Body of pancreas (tissue), 4 donors: ENCODE measurements around the gene UBXN10. TPM values are rescaled to one million over a fixed set of nuclear protein-coding genes. Genes with fewer than 3 reads are reported as not detected.

Source experiments
- ATAC-seq: fragments of 150-250 bp; one replicate; pipeline ENCODE4 v1.9.1; 2016
- DNase-seq, 4 donors: peaks; one replicate each; pipeline ENCODE4 v3.0.0-alpha.2; 2019
- H3K27ac ChIP-seq, 4 donors: fragments of 200-600 bp; sonication (generic); 1 replicate in 3 of 4; 2 replicates in 1 of 4; pipeline versions ENCODE4 v1.5.1 to v1.6.1; 2016 to 2019; ENCODE audit warnings: mild to moderate bottlenecking in 1 of 4, mixed read lengths in 1 of 4, moderate library complexity in 1 of 4
- H3K27me3 ChIP-seq, 2 donors: fragments of 200-600 bp; sonication (generic); one replicate each; pipeline ENCODE4 v1.6.0; 2016; ENCODE audit warnings: mild to moderate bottlenecking in 1 of 2
- H3K36me3 ChIP-seq, 2 donors: fragments of 200-600 bp; sonication (generic); replicated peaks in 1 of 2; 2 replicates each; pipeline ENCODE4 v1.5.1; 2016; ENCODE audit warnings: low read depth in 2 of 2; ENCODE audit not compliant: insufficient read depth in 1 of 2
- H3K4me1 ChIP-seq: fragments of 200-600 bp; sonication (generic); one replicate; pipeline ENCODE4 v1.6.0; 2016
- H3K4me3 ChIP-seq, 2 donors: fragments of 200-600 bp; sonication (generic); 1 replicate in 1 of 2; 2 replicates in 1 of 2; pipeline ENCODE4 v1.5.1; 2016 to 2019
- H3K9me3 ChIP-seq, 3 donors: fragments of 200-600 bp; sonication (generic); 1 replicate in 2 of 3; 2 replicates in 1 of 3; pipeline ENCODE4 v1.5.1; 2016
- POLR2A ChIP-seq, 3 donors: fragments of 450-650 bp; IDR thresholded peaks; one replicate each; pipeline ENCODE4 v1.6.1; 2016; ENCODE audit warnings: antibody characterized with exemption in 3 of 3, mild to moderate bottlenecking in 2 of 3
- WGBS, 2 donors: methylation state at CpG; one replicate each; pipeline ENCODE4 v1.1.5; 2017; 5-methylcytosine and 5-hydroxymethylcytosine counted together
- intact Hi-C: fragments of 100-400 bp; cut with DNase I; formaldehyde crosslinking; loops from one replicate; pipeline ENCODE4 v1.15.1; 2023
- total RNA-seq, 2 donors: library from RNA; depleted of rRNA; stranded (reverse); fragments of >200 nt; gene quantifications; one replicate each; pipeline ENCODE4 v1.1.0, GENCODE V29; 2016
- TF ChIP-seq, protein P1 (sequence below), 7 experiments: fragments of 450-650 bp in 4 of 7; fragments of 200-600 bp in 3 of 7; sonication (generic) in 3 of 7; IDR thresholded peaks; one replicate each; pipeline ENCODE4 v1.5.1; 2016 to 2019; ENCODE audit warnings: antibody characterized with exemption in 7 of 7

Gene UBXN10
- total RNA-seq, 2 donors from 2014 or later = under 0.01 to 1.0 TPM

DNA sequence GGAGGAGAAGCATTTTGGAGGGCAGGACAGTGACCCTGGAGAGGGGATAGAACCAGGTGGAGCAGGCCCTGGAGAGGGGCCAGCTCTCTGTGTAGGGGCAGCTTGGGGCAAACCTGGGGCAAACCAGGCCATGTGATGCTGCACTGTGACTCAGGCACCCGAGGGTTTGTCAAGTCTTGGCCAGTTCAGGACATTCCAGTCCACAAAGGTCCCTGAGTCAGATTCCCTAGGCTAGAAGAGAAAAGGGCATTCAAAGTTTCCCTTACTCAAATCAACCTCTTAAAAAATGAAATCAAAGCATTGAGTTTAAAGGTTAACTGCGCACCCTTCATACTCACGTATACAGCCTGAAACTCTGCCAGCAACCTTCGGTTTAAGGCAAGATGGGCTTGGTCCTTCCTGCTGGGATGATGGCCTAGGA is 25.6 kb downstream of the UBXN10 start:
- 48 to 50% methylated on average over 4 of the region's 4 CpGs for WGBS, 2 donors
- Histone ChIP-seq H3K9me3 (no peaks in the 10 kb centered on the region), H3K27me3 (no peaks in the 10 kb centered on the region), H3K36me3 (no peaks in the 10 kb centered on the region), H3K4me1 (peaks cover 10% of the 10 kb centered on the region), H3K27ac (no peak overlapping the region), H3K4me3 (no peak overlapping the region)
- ATAC-seq = no peak
- no peak for DNase-seq
- no peak for TF ChIP-seq POLR2A (IDR thresholded peaks at IDR 0.05)
- TF ChIP-seq, protein P1, sequence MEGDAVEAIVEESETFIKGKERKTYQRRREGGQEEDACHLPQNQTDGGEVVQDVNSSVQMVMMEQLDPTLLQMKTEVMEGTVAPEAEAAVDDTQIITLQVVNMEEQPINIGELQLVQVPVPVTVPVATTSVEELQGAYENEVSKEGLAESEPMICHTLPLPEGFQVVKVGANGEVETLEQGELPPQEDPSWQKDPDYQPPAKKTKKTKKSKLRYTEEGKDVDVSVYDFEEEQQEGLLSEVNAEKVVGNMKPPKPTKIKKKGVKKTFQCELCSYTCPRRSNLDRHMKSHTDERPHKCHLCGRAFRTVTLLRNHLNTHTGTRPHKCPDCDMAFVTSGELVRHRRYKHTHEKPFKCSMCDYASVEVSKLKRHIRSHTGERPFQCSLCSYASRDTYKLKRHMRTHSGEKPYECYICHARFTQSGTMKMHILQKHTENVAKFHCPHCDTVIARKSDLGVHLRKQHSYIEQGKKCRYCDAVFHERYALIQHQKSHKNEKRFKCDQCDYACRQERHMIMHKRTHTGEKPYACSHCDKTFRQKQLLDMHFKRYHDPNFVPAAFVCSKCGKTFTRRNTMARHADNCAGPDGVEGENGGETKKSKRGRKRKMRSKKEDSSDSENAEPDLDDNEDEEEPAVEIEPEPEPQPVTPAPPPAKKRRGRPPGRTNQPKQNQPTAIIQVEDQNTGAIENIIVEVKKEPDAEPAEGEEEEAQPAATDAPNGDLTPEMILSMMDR (IDR thresholded peaks at IDR 0.05) = no peak
- intact Hi-C loops = no loop called here

DNA sequence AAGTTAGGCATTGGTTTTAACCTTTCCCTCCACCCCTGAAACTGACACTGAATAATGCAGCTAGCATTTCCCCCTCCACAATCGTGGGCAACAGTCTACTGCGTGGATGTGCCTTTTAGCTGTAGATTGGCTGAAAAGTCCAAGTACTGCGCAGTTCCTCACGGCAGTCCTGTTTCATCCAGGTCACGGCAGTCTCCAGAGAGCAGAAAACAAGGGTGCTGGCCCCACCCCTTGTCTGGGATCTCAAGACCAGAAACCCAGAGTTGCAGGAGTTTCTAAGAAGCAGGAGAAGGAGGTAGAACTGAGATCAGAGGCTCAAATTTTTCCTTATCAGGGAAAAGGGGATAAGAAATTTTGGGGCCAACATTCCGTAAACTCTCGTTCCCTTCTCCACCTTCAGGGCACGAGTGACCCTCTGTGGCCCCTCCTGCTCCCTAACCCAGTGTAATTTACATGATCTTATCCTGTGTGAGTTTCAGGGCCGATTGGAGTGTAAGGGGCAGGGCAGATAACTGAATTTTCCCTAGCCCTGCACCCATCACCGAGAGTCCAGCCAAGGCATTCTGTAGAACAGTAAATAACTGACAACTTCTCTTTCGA is 26.3 kb downstream of the UBXN10 start:
- Histone ChIP-seq H3K27me3 (no peaks in the 10 kb centered on the region), H3K4me1 (peaks cover 10% of the 10 kb centered on the region), H3K36me3 (no peaks in the 10 kb centered on the region), H3K27ac (no peak overlapping the region), H3K4me3 (no peak overlapping the region), H3K9me3 (no peaks in the 10 kb centered on the region)
- DNase-seq = no peak
- intact Hi-C loops = no loop called here
- no peak for ATAC-seq
- TF ChIP-seq, protein P1 (IDR thresholded peaks at IDR 0.05) = no peak
- TF ChIP-seq POLR2A (IDR thresholded peaks at IDR 0.05) = no peak
- WGBS, 2 donors = 50 to 58% methylated on average over 10 to 11 of the region's 11 CpGs

DNA sequence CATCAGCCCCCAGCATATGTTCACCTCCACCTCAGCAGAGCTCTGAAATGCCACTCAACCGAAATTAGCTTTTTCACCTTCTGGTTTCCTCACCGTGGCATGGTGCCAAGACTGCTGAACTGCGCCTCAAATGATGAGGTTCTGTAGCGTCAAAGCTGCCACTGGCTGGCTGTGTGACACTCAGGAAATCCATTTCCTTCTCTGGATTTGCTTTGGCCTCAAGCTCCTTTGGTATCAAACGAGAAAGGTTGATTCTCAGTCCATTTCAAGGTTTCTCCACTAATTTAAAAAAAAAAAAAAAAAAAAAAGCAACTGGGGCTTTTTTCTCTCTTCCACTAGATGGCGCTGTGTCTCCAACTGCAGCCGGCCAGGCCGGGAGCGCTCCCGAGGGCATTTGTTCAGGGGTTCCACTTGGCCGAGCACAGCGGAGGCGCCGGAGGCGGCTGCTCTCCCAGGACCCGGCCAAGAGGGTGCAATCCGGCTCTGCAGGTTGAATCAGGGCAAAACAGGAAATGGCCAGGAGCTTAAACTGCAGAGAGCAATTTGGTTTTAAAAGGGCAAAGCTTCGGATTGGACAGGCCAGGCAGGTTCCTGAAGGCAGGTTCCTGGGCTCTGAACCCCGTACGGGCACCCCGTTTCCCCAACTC is 26.9 kb downstream of the UBXN10 start:
- no peaks in the 10 kb centered on the region for H3K36me3 ChIP-seq
- no peak for TF ChIP-seq POLR2A (IDR thresholded peaks at IDR 0.05)
- TF ChIP-seq, protein P1 (IDR thresholded peaks at IDR 0.05) = peak; percentile 59 to 91 (median 80)
- peak; percentile 65 to 76 (median 72) for DNase-seq
- ATAC-seq = peak; percentile 81
- H3K4me3 ChIP-seq = no peak overlapping the region
- no peaks in the 10 kb centered on the region for H3K27me3 ChIP-seq
- 3% methylated on average over 18 to 21 of the region's 21 CpGs for WGBS, 2 donors
- H3K27ac ChIP-seq = no peak overlapping the region
- intact Hi-C loops = no loop called here
- no peaks in the 10 kb centered on the region for H3K9me3 ChIP-seq
- peaks cover 10% of the 10 kb centered on the region for H3K4me1 ChIP-seq

DNA sequence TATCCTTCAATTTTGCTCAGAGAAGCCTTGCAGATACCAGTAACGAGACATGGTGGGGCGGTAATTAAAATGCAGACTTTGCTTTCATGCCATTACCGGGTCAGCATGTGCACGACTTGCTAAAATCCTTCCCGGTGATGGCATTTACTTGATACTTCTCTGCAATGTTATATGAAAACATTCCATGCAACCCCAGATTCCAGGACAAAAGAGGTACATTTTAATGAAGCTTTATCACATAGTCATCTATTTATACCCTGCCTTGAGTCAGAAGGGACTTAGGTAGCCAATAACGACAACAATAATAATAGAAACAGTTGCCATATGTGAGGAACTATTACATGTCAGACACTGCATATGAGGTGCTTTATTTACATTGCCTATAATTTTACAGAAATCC is 29.8 kb downstream of the UBXN10 start:
- TF ChIP-seq, protein P1 (IDR thresholded peaks at IDR 0.05) = no peak
- TF ChIP-seq POLR2A (IDR thresholded peaks at IDR 0.05) = no peak
- 41 to 48% methylated on average over 6 of the region's 6 CpGs for WGBS, 2 donors
- DNase-seq (no peak), ATAC-seq (no peak)
- Histone ChIP-seq H3K4me1 (peaks cover 10% of the 10 kb centered on the region), H3K27ac (no peak overlapping the region), H3K4me3 (no peak overlapping the region), H3K27me3 (no peaks in the 10 kb centered on the region), H3K9me3 (no peaks in the 10 kb centered on the region), H3K36me3 (no peaks in the 10 kb centered on the region)
- intact Hi-C loops = loop anchor here (5.0 kb wide), 1 partner anchor 277 kb away; no protein-coding TSS in a partner anchor
